ENCODE results near the gene PRSS53. TPM values are rescaled to one million over a fixed set of nuclear protein-coding genes. Genes with fewer than 3 reads are reported as not detected.

PRSS53 gene
- total RNA-seq, 1 experiment from 2014 or later, result 3.4 TPM

DNA sequence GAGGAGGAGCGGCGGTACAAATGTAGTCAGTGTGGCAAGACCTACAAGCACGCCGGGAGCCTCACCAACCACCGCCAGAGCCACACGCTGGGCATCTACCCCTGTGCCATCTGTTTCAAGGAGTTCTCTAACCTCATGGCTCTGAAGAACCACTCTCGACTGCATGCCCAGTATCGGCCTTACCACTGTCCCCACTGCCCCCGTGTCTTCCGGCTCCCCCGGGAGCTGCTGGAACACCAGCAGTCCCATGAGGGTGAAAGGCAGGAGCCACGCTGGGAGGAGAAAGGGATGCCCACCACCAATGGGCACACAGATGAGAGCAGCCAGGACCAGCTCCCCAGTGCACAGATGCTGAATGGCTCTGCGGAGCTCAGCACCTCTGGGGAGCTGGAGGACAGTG, 11.7 kb downstream of the PRSS53 start:
- no peak overlapping the region for H3K4me3 ChIP-seq (ENCODE audit: low read depth in 2 of 2, low read length in 2 of 2)
- DNase-seq (ENCODE audit: low read depth, low spot score) (no peak), ATAC-seq (no peak)
- H3K36me3 ChIP-seq (ENCODE audit: control insufficient read depth, insufficient read depth, low read length), result peaks cover 10% of the 10 kb centered on the region
- ChIA-PET POLR2A (no interaction called here), CTCF (no interaction called here)
- H3K9me3 ChIP-seq (ENCODE audit: control insufficient read depth, insufficient read depth, low read depth, low read length), result no peaks in the 10 kb centered on the region
- intact Hi-C loops (cut with micrococcal nuclease; ENCODE audit: unreplicated experiment) (no loop called here), in situ Hi-C loops (cut with HindIII; ENCODE audit: low pct_unique_long_range_greater_than_20kb, low sequenced_read_pairs) (no loop called here)
- H3K4me1 ChIP-seq (ENCODE audit: control insufficient read depth, insufficient read depth, low read length), result peaks cover 5% of the 10 kb centered on the region; the same call in 1 of the 2 replicates
- H3K27ac ChIP-seq (ENCODE audit: low read length), result no peak overlapping the region
- BruUV-seq (replicated peaks), result no TSS peak
- H3K27me3 ChIP-seq (ENCODE audit: control insufficient read depth, insufficient read depth, low read length), result no peaks in the 10 kb centered on the region
- TF ChIP-seq, protein P1, sequence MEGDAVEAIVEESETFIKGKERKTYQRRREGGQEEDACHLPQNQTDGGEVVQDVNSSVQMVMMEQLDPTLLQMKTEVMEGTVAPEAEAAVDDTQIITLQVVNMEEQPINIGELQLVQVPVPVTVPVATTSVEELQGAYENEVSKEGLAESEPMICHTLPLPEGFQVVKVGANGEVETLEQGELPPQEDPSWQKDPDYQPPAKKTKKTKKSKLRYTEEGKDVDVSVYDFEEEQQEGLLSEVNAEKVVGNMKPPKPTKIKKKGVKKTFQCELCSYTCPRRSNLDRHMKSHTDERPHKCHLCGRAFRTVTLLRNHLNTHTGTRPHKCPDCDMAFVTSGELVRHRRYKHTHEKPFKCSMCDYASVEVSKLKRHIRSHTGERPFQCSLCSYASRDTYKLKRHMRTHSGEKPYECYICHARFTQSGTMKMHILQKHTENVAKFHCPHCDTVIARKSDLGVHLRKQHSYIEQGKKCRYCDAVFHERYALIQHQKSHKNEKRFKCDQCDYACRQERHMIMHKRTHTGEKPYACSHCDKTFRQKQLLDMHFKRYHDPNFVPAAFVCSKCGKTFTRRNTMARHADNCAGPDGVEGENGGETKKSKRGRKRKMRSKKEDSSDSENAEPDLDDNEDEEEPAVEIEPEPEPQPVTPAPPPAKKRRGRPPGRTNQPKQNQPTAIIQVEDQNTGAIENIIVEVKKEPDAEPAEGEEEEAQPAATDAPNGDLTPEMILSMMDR (IDR thresholded peaks at IDR 0.05), result no peak
- TF ChIP-seq, protein P2, sequence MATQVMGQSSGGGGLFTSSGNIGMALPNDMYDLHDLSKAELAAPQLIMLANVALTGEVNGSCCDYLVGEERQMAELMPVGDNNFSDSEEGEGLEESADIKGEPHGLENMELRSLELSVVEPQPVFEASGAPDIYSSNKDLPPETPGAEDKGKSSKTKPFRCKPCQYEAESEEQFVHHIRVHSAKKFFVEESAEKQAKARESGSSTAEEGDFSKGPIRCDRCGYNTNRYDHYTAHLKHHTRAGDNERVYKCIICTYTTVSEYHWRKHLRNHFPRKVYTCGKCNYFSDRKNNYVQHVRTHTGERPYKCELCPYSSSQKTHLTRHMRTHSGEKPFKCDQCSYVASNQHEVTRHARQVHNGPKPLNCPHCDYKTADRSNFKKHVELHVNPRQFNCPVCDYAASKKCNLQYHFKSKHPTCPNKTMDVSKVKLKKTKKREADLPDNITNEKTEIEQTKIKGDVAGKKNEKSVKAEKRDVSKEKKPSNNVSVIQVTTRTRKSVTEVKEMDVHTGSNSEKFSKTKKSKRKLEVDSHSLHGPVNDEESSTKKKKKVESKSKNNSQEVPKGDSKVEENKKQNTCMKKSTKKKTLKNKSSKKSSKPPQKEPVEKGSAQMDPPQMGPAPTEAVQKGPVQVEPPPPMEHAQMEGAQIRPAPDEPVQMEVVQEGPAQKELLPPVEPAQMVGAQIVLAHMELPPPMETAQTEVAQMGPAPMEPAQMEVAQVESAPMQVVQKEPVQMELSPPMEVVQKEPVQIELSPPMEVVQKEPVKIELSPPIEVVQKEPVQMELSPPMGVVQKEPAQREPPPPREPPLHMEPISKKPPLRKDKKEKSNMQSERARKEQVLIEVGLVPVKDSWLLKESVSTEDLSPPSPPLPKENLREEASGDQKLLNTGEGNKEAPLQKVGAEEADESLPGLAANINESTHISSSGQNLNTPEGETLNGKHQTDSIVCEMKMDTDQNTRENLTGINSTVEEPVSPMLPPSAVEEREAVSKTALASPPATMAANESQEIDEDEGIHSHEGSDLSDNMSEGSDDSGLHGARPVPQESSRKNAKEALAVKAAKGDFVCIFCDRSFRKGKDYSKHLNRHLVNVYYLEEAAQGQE (IDR thresholded peaks at IDR 0.05; ENCODE audit: insufficient read depth in 1 of 2, low read depth in 2 of 2, low read length in 1 of 2), result no peak
- TF ChIP-seq TCF7L2 (IDR thresholded peaks at IDR 0.05; ENCODE audit: low read depth, low read length), result no peak
- TF ChIP-seq POLR2AphosphoS5 (IDR thresholded peaks at IDR 0.05; ENCODE audit: low read depth, low read length), result no peak
- TF ChIP-seq SIN3A (IDR thresholded peaks at IDR 0.05; ENCODE audit: borderline replicate concordance, insufficient read depth, low read depth, low read length), result no peak

DNA sequence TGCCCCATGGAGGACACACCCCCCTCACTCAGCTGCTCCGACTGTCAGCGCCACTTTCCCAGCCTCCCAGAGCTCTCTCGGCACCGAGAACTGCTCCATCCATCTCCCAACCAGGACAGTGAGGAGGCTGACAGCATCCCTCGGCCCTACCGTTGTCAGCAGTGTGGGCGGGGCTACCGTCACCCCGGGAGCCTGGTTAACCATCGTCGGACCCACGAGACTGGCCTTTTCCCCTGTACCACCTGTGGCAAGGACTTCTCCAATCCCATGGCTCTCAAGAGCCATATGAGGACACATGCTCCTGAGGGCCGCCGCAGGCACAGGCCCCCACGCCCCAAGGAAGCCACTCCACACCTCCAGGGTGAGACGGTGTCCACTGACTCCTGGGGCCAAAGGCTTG, 12.4 kb downstream of the PRSS53 start:
- Histone ChIP-seq H3K36me3 (ENCODE audit: control insufficient read depth, insufficient read depth, low read length) (peaks cover 10% of the 10 kb centered on the region), H3K27ac (ENCODE audit: low read length) (no peak overlapping the region), H3K4me3 (ENCODE audit: low read depth in 2 of 2, low read length in 2 of 2) (no peak overlapping the region), H3K27me3 (ENCODE audit: control insufficient read depth, insufficient read depth, low read length) (no peaks in the 10 kb centered on the region), H3K9me3 (ENCODE audit: control insufficient read depth, insufficient read depth, low read depth, low read length) (no peaks in the 10 kb centered on the region), H3K4me1 (ENCODE audit: control insufficient read depth, insufficient read depth, low read length) (peaks cover 10% of the 10 kb centered on the region; the same call in 1 of the 2 replicates)
- TF ChIP-seq, protein P2 (IDR thresholded peaks at IDR 0.05; ENCODE audit: insufficient read depth in 1 of 2, low read depth in 2 of 2, low read length in 1 of 2), result no peak
- no peak for TF ChIP-seq SIN3A (IDR thresholded peaks at IDR 0.05; ENCODE audit: borderline replicate concordance, insufficient read depth, low read depth, low read length)
- TF ChIP-seq, protein P1 (IDR thresholded peaks at IDR 0.05), result no peak
- TF ChIP-seq TCF7L2 (IDR thresholded peaks at IDR 0.05; ENCODE audit: low read depth, low read length), result no peak
- TF ChIP-seq POLR2AphosphoS5 (IDR thresholded peaks at IDR 0.05; ENCODE audit: low read depth, low read length), result no peak
- in situ Hi-C loops (cut with HindIII; ENCODE audit: low pct_unique_long_range_greater_than_20kb, low sequenced_read_pairs) (no loop called here), intact Hi-C loops (cut with micrococcal nuclease; ENCODE audit: unreplicated experiment) (no loop called here)
- no TSS peak for BruUV-seq (replicated peaks)
- ChIA-PET CTCF (no interaction called here), POLR2A (no interaction called here)
- ATAC-seq (no peak), DNase-seq (ENCODE audit: low read depth, low spot score) (no peak)
